ENCODE results near the gene DVL2.
A peak's percentile ranks its signal among the peaks of the same experiment; 100 is the strongest.

DVL2 gene

DNA sequence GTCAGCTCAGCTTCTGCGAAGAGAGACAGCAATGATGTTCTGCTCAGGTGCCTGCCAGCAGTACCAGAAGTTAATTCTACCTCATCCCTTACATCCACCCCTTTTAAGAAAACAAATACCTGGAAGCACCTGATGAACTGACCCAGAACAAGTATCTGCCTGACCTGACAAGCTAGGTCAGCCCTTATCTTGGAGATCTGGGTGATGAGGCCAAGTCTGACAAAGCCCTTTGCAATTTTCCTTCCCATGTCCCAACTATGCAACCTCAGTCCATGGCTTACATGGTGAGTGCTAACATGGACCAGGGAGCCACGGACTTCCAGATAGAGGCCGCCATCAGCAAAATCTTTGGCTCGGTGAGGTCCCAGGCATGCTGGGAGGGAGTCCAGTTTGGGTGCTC, 10.9 kb downstream of the DVL2 start:
- DNase-seq = no peak
- intact Hi-C loops (cut with DNase I) = no loop called here

DNA sequence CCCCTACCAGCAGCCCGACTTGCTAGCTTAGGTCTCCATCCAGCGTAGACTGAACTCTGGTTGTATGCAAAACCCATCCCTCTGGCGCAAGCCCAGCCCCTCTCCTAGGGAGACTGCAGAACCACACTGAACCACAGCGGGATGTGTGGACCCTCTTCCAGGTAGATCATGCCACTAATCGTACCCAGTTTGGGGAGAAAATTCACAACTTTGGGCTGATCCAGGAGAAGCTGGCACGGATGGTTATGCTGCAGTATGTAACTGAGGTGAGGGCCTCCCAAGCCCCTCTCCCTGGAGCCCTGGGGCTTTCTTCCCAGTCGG, 11.4 kb downstream of the DVL2 start:
- intact Hi-C loops (cut with DNase I) = no loop called here
- no peak for DNase-seq

- intact Hi-C loops (cut with DNase I) = no loop called here
- no peak for DNase-seq
Measured at GRCh38 chr17:7222093-7222971, 12.0 kb downstream of the DVL2 start.

DNA sequence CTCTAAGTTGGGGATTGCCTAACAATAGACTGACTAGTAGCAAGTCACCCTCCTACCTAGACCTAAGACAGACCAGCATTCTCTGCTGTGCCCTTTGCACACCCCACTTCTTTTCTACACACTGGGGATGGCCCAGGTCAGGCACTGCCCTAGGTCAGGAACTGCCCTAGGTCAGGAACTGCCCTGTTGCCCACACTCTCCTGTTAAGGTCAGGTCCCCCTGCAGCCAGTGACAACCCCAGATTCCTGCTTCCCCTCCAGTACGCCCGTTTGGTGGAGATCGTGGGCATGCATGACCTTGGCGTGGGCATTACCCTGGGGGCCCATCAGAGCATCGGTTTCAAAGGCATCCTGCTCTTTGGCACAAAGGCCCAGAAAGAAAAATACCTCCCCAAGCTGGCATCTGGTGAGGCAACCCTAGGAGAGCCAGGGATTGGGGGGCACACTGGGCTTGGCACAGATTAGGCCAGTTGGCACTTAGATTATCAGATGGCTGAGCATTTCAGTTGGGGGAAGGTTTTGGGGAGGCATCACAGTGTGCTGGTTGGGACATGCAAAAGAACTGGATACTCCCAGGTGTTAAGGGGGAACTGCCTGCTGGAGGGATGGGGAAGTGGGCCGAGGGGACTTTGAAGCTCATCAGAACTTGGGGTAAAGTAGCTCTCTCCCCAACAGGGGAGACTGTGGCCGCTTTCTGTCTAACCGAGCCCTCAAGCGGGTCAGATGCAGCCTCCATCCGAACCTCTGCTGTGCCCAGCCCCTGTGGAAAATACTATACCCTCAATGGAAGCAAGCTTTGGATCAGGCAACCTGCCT, 12.8 kb downstream of the DVL2 start:
- intact Hi-C loops (cut with DNase I) = no loop called here
- DNase-seq = no peak

GRCh38 chr17:7220593-7221277, 13.6 kb downstream of the DVL2 start:
- peak in 29 of 42 donors; percentile 42 to 76 (median 61) for DNase-seq

GRCh38 chr17:7219812-7220592, 14.3 kb downstream of the DVL2 start, which contains the start of the genes ACADVL and DLG4:
Gene ACADVL (plus strand): TSS chr17:7219938. CDS start chr17:7219985, 47 bp downstream.
Gene DLG4 (minus strand): TSS chr17:7219836.
- intact Hi-C loops (cut with DNase I) = no loop called here
- peak; percentile 86 to 97 (median 92) for DNase-seq

More at GRCh38 chr17:7220593-7221277, 13.6 kb downstream of the DVL2 start:
- intact Hi-C loops (cut with DNase I) = no loop called here

DNA sequence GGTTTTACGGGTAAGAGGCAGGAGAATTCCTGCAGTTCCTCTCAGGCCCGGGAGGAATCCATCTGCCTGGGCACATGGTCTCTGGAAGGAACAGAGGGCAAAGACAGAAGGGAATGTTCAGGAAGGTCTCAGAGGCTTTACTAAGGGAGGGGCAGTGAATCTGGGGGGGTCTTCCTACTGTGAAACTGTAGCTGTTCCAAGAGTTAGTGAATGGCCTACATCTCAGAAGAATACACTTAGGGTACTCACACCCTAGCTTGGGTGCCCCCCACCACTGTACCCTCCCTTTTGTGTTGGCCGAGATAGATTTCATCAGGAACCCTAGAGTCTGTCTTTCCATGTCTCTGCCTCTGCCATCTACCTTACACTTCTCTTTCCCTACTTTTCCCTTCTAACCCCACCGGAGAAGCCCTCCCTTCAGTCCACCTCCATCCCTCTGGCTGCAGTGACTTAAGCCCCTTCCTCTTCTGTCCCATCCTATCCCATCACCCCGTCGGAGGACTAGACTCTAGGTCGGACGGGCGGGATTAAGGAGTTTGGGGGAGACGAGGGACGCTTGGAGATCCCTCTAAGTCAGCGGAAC, 15.0 kb downstream of the DVL2 start:
- intact Hi-C loops (cut with DNase I) = no loop called here
- DNase-seq = no peak

DNA sequence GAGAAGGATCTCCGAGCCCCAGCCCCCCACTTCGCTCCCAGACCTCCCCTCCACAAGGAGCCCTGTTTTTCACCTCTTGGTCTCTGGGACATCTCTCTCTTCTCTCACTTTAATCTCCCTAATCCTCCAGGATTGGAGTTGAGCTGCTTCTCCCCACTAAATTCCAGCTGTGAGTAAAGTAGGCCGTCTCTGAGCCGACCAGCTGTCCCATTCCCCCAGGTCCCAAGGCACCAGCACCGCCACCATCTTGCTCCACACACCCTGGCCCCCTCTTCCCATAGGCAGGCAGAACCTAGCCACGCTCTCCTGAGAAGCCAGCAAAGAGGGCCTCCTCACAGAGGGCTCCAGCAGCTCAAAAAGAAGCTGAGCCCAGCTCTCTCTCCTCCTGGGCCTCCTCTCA, 15.6 kb downstream of the DVL2 start:
- intact Hi-C loops (cut with DNase I) = no loop called here
- no peak for DNase-seq

GRCh38 chr17:7218166-7218565, 16.2 kb downstream of the DVL2 start:
- intact Hi-C loops (cut with DNase I) = no loop called here
- no peak for DNase-seq

GRCh38 chr17:7217113-7217987, 17.0 kb downstream of the DVL2 start:
- DNase-seq = peak in 35 of 42 donors; percentile 42 to 86 (median 65)
- intact Hi-C loops (cut with DNase I) = no loop called here

- DNase-seq = peak in 6 of 42 donors; percentile 38 to 68 (median 64)
- intact Hi-C loops (cut with DNase I) = no loop called here
Measured at GRCh38 chr17:7216242-7217112, 17.8 kb downstream of the DVL2 start.

DNA sequence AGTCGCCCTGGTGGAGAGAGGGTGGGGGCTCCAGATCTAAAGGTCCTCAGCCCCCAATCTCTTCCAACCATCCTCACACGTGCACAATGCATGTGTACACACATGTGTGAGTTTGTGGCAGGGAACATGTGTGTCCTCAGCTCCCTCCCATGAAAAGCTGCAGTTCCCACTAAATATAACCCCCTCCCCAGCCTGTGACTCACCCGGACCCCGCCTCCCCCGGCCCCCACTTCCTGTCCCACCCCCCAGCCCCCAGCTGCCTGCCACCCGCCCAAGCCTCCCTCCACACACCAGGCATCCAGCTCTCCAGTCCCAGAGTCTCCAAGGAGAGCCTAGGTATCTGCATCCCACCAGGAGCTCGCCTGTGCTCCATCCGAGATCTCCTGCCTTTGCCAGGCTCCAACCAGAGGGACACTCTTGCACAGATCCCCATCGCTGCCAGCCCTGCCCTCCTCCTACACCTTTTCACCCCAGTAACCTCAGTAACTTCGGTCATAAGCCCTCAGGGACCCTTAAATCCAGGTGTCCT, 18.6 kb downstream of the DVL2 start:
- intact Hi-C loops (cut with DNase I) = no loop called here
- peak in 8 of 42 donors; percentile 36 to 73 (median 56) for DNase-seq

DNA sequence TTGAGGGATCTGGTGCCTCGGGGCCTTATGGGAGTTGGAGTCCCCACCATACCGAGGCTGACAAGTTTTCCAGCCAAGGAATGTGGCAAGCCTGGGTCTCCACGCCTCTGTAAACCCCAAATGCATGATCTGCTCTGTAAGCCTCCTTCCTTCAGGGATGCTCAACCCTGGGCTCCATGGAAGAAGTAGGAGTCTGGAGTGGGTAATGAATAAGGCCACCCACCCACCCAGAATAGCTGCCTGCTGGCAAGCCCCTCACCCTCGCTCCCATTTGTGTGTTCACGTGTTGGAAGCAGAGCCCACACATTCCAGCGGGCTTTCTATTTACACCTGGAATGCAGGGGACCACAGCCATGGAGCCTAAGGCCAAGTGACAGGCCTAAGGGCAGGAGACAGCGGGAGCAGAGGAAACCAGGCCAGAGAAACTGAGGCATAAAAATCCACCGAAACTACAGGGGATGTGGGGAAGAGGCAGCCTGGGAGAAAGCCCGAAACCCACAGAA, 19.1 kb downstream of the DVL2 start:
- intact Hi-C loops (cut with DNase I) = no loop called here

GRCh38 chr17:7214300-7215135, 19.8 kb downstream of the DVL2 start:
- intact Hi-C loops (cut with DNase I) = no loop called here
- peak; percentile 88 to 98 (median 96) for DNase-seq

More for the DNA sequence above, 19.1 kb downstream of the DVL2 start:
- DNase-seq = no peak

- peak; percentile 68 to 96 (median 85) for DNase-seq
- intact Hi-C loops (cut with DNase I) = no loop called here
Measured at GRCh38 chr17:7213895-7214299, 20.4 kb downstream of the DVL2 start.
